KMS-11 (cell line): ENCODE results near the gene MAP3K5.

ENCODE experiments used
- H2AFZ ChIP-seq: fragments of 200-600 bp; sonication (generic); 2 replicates; pipeline ENCODE4 v1.6.1; 2016; ENCODE audit warnings: antibody characterized with exemption, mixed run types, low read depth
- H3K27ac ChIP-seq: fragments of 200-600 bp; sonication (generic); 2 replicates; pipeline ENCODE4 v1.6.1; 2016; ENCODE audit warnings: mild to moderate bottlenecking, mixed run types
- H3K27me3 ChIP-seq: fragments of 200-600 bp; sonication (generic); 2 replicates; pipeline ENCODE4 v1.6.1; 2017; ENCODE audit warnings: mild to moderate bottlenecking, low read depth, mixed run types, moderate library complexity; ENCODE audit not compliant: insufficient read depth
- H3K36me3 ChIP-seq: fragments of 200-600 bp; sonication (generic); 2 replicates; pipeline ENCODE4 v1.6.1; 2017; ENCODE audit warnings: mild to moderate bottlenecking, mixed run types; ENCODE audit not compliant: insufficient read depth
- H3K4me1 ChIP-seq: fragments of 200-600 bp; sonication (generic); 2 replicates; pipeline ENCODE4 v1.6.1; 2016; ENCODE audit warnings: mild to moderate bottlenecking, low read depth, mixed run types; ENCODE audit not compliant: poor library complexity, severe bottlenecking
- H3K4me2 ChIP-seq: fragments of 200-600 bp; sonication (generic); 2 replicates; pipeline ENCODE4 v1.7.0; 2016; ENCODE audit warnings: mild to moderate bottlenecking, mixed run types
- H3K4me3 ChIP-seq: fragments of 200-600 bp; sonication (generic); IDR thresholded peaks from 2 replicates; pipeline ENCODE4 v1.6.1; 2017; ENCODE audit warnings: low read depth, low read length, mixed read lengths; ENCODE audit not compliant: insufficient read depth
- H3K79me2 ChIP-seq: fragments of 200-600 bp; sonication (generic); 2 replicates; pipeline ENCODE4 v1.6.1; 2016; ENCODE audit warnings: low read depth, mixed run types; ENCODE audit not compliant: insufficient read depth
- H3K9ac ChIP-seq: fragments of 200-600 bp; sonication (generic); 2 replicates; pipeline ENCODE4 v1.6.1; 2016; ENCODE audit warnings: mild to moderate bottlenecking, mixed run types
- H4K20me1 ChIP-seq: fragments of 200-600 bp; sonication (generic); 2 replicates; pipeline ENCODE4 v1.6.1; 2016; ENCODE audit warnings: mild to moderate bottlenecking, mixed run types; ENCODE audit not compliant: insufficient read depth
- CTCF ChIP-seq: fragments of 200-600 bp; sonication (generic); conservative IDR thresholded peaks from 2 replicates; pipeline ENCODE4 v1.6.1; 2017; ENCODE audit warnings: low read depth, mild to moderate bottlenecking, antibody characterized with exemption, low read length, moderate library complexity, mixed read lengths

Gene MAP3K5

GRCh38 chr6:136795996-136796395 lies 3.7 kb upstream of the MAP3K5 start:
- no peak overlapping the region for H3K4me2 ChIP-seq
- H3K9ac ChIP-seq, result no peak overlapping the region
- peaks cover 1% of the 10 kb centered on the region; the same call in 1 of the 2 replicates for H3K79me2 ChIP-seq
- H3K27ac ChIP-seq, result no peak overlapping the region
- H3K36me3 ChIP-seq, result no peaks in the 10 kb centered on the region
- no peak overlapping the region for H2AFZ ChIP-seq
- no peaks in the 10 kb centered on the region for H3K27me3 ChIP-seq
- no peaks in the 10 kb centered on the region for H4K20me1 ChIP-seq
- no peak for TF ChIP-seq CTCF
- peaks cover 10% of the 10 kb centered on the region for H3K4me1 ChIP-seq
- H3K4me3 ChIP-seq, result no peak overlapping the region

DNA sequence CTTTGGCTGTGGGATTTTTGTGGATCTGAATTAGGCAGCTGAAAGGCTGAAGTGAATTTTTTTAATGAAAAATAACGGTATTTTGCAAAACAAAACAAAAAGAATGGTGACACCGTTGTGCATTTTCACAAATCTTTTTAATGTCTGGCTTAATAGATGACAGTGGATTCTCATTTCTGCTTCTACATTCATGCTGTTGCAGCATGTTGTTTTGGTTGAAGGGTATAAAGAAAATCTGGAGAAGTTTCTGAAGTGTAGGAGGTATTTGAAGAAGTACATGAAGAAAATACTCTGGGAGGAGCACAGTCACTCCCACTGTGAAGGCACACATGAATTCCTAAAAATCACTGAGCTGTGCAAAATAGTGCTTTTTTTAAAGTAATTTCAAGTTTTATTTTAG lies 3.1 kb upstream of the MAP3K5 start:
- TF ChIP-seq CTCF, result no peak
- Histone ChIP-seq H3K27ac (no peak overlapping the region), H3K27me3 (no peaks in the 10 kb centered on the region), H3K4me3 (no peak overlapping the region), H3K9ac (no peak overlapping the region), H3K36me3 (no peaks in the 10 kb centered on the region), H3K4me2 (no peak overlapping the region), H4K20me1 (no peaks in the 10 kb centered on the region), H3K79me2 (peaks cover 7% of the 10 kb centered on the region), H2AFZ (no peak overlapping the region), H3K4me1 (peaks cover 16% of the 10 kb centered on the region)

DNA sequence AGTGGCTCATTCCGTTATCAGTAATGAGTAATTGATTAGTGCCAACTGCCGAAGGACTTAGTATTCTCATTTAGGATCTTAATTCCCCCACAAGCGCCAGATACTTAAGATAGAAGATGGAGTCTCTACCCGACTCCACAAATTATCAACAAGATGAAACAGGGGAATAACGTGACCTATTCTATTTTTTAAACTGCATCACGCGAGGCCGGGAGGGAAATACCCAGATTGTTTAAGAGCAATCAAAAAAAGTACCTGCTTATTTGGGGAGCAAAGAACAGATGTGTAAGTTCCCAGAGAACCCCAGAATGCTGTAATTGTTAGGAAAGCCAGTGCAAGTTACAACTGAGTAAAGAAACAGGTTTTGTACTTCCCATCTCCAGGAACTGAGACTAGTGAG lies 1.1 kb upstream of the MAP3K5 start:
- Histone ChIP-seq H2AFZ (peak overlapping the region; percentile 92), H3K27ac (peak overlapping the region; percentile 83; the same call in 1 of the 2 replicates)
- TF ChIP-seq CTCF, result no peak

DNA sequence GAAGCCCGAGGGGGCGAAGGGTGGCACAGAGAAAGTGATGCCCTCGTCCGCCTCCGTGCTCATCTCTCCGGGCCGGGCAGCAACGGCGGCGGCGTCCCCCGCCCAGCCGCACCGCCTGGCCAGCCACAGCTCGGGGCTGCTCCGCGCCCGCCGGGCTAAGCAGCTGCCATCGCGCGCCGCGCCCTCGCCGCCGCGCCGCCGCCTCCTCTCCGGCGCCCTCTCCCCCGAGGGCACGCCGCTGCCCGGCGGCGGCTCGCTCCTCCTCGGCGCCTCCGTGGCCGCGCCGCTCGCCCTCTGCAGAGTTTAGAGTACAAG lies 225 bp downstream of the MAP3K5 start:
- H4K20me1 ChIP-seq, result no peaks in the 10 kb centered on the region
- no peak overlapping the region for H3K4me3 ChIP-seq
- H3K27ac ChIP-seq, result peak overlapping the region; percentile 83
- peak overlapping the region; percentile 92 for H2AFZ ChIP-seq
- TF ChIP-seq CTCF, result no peak
- no peaks in the 10 kb centered on the region for H3K27me3 ChIP-seq
- peak overlapping the region; percentile 88; the same call in 1 of the 2 replicates for H3K9ac ChIP-seq
- peak overlapping the region; percentile 83; the same call in 1 of the 2 replicates for H3K4me2 ChIP-seq
- H3K79me2 ChIP-seq, result peaks cover 34% of the 10 kb centered on the region
- H3K4me1 ChIP-seq, result peaks cover 49% of the 10 kb centered on the region
- H3K36me3 ChIP-seq, result no peaks in the 10 kb centered on the region

More for the DNA sequence above, 1.1 kb upstream of the MAP3K5 start:
- Histone ChIP-seq H3K9ac (peak overlapping the region; percentile 88; the same call in 1 of the 2 replicates), H3K4me2 (peak overlapping the region; percentile 100), H3K36me3 (no peaks in the 10 kb centered on the region), H3K27me3 (no peaks in the 10 kb centered on the region), H3K79me2 (peaks cover 25% of the 10 kb centered on the region), H4K20me1 (no peaks in the 10 kb centered on the region), H3K4me1 (peaks cover 36% of the 10 kb centered on the region), H3K4me3 (no peak overlapping the region)
